BJ (cell line): Measurements from ENCODE around the gene POU4F1. TPM values are rescaled to one million over a fixed set of nuclear protein-coding genes. Genes with fewer than 3 reads are reported as not detected.

Experiments used
- CTCF ChIA-PET: fragments of 350-600 bp; formaldehyde crosslinking; extraction: SDS; loops from one replicate; lab custom pipeline; 2021; ENCODE audit warnings: antibody characterized with exemption, inconsistent platforms; lab: Yijun Ruan, JAX
- POLR2A ChIA-PET: fragments of 300-600 bp; sonication (Branson Sonifier 250); formaldehyde crosslinking; extraction: SDS; loops from one replicate; lab custom pipeline; 2021; ENCODE audit warnings: antibody characterized with exemption; lab: Charles Lee
- DNase-seq: peaks from one replicate; pipeline ENCODE4 v3.0.0-alpha.2; 2011; ENCODE audit warnings: low read depth
- H3K27me3 ChIP-seq: 2 replicates; pipeline ENCODE4 v1.6.0; 2011; ENCODE audit warnings: low read length; ENCODE audit not compliant: control insufficient read depth, insufficient read depth
- H3K36me3 ChIP-seq: 2 replicates; pipeline ENCODE4 v1.5.1; 2011; ENCODE audit warnings: low read length; ENCODE audit not compliant: control insufficient read depth, insufficient read depth
- H3K4me3 ChIP-seq: 2 replicates; pipeline ENCODE4 v1.5.1; 2011; ENCODE audit warnings: low read depth, mild to moderate bottlenecking, control low read depth, low read length
- CTCF ChIP-seq: IDR thresholded peaks from 2 replicates; pipeline ENCODE4 v1.5.1; 2011; ENCODE audit warnings: low read depth, mild to moderate bottlenecking, control low read depth, inconsistent platforms, low read length, moderate library complexity; ENCODE audit not compliant: insufficient read depth
- polyA plus RNA-seq: library from polyadenylated mRNA; depleted of rRNA; stranded (reverse); fragments of >200 nt; gene quantifications from 2 replicates; pipeline ENCODE4 v1.2.3, GENCODE V29; 2011

Gene POU4F1
- polyA plus RNA-seq, 1 experiment = not detected

- ChIA-PET CTCF (interaction anchor here (1.1 kb wide), 1 partner anchor 19 kb away, joined by 3 read pairs; no protein-coding TSS in a partner anchor), POLR2A (no interaction called here)
- H3K36me3 ChIP-seq = peaks cover 5% of the 10 kb centered on the region
- TF ChIP-seq CTCF = no peak
- H3K4me3 ChIP-seq = no peak overlapping the region
- no peaks in the 10 kb centered on the region for H3K27me3 ChIP-seq
- no peak for DNase-seq
Measured at GRCh38 chr13:78625384-78625783, 22.0 kb upstream of the POU4F1 start.

GRCh38 chr13:78623132-78623531 lies 19.8 kb upstream of the POU4F1 start:
- H3K4me3 ChIP-seq = no peak overlapping the region
- peaks cover 5% of the 10 kb centered on the region for H3K36me3 ChIP-seq
- POLR2A ChIA-PET = no interaction called here
- no peaks in the 10 kb centered on the region for H3K27me3 ChIP-seq
- CTCF ChIA-PET = interaction anchor here (0.6 kb wide), 1 partner anchor 571 kb away, joined by 3 read pairs; no protein-coding TSS in a partner anchor
- no peak for DNase-seq
- no peak for TF ChIP-seq CTCF

GRCh38 chr13:78620936-78621470 lies 17.7 kb upstream of the POU4F1 start:
- DNase-seq = no peak
- peaks cover 7% of the 10 kb centered on the region for H3K36me3 ChIP-seq
- CTCF ChIA-PET = no interaction called here
- TF ChIP-seq CTCF = no peak
- H3K4me3 ChIP-seq = no peak overlapping the region
- no peaks in the 10 kb centered on the region for H3K27me3 ChIP-seq
- POLR2A ChIA-PET = no interaction called here

- peaks cover 5% of the 10 kb centered on the region for H3K36me3 ChIP-seq
- TF ChIP-seq CTCF = no peak
- POLR2A ChIA-PET = interaction anchor here (0.7 kb wide), 1 partner anchor 9 kb away, joined by 3 read pairs; no protein-coding TSS in a partner anchor
- CTCF ChIA-PET = interaction anchor here (0.6 kb wide), 1 partner anchor 72 kb away, joined by 3 read pairs; no protein-coding TSS in a partner anchor
- no peak for DNase-seq
- H3K27me3 ChIP-seq = no peaks in the 10 kb centered on the region
- no peak overlapping the region for H3K4me3 ChIP-seq
Measured at GRCh38 chr13:78618411-78618810, 15.1 kb upstream of the POU4F1 start.

- no peaks in the 10 kb centered on the region for H3K36me3 ChIP-seq
- H3K4me3 ChIP-seq = no peak overlapping the region
- no peak for TF ChIP-seq CTCF
- ChIA-PET POLR2A (no interaction called here), CTCF (no interaction called here)
- DNase-seq = no peak
- peaks cover 34% of the 10 kb centered on the region for H3K27me3 ChIP-seq
Measured at GRCh38 chr13:78611040-78611439, 7.7 kb upstream of the POU4F1 start.
